ENCODE results near the gene PPIL1. TPM values are rescaled to one million over a fixed set of nuclear protein-coding genes. Genes with fewer than 3 reads are reported as not detected.

PPIL1 gene
- total RNA-seq, 1 experiment from 2014 or later = 87.8 TPM

DNA sequence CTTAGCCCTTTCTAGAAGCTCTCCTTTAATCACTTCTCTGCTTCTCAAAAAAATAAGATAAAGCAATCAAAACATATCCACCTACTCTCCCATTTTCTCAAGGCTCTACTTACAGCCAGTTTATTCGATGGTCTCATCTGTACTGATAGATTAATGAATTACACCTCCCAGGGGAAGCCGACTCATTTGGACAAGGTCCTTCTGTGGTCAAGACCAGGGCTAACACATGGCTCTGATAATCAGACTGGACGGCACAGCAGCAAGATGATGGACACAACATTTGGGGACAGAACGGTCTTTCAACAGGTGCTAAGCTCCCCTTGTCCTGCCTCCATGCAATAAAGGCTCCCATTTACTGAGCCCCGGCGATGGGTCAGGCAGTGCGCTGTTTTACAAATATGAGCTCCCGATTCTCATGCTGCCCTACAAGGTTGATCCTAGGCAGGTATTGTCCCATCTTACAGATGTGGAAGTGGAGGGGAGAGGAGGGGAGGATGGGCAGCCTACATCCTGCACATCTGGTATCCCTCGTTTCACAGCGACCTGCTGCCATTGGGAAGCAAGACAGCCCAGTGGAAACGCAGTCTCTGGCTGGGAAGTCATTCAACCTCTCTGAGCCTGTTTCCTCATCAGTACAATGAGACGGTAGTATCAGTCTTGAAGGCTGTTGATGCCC is 51.0 kb downstream of the PPIL1 start:
- H3K27me3 Mint-ChIP-seq (ENCODE audit: low read depth) = peaks cover 16% of the 10 kb centered on the region
- H3K56ac ChIP-seq (ENCODE audit: insufficient read length, low read depth, low read length) = no peak overlapping the region
- H2BK5ac ChIP-seq (ENCODE audit: insufficient read length, low read length) = no peak overlapping the region
- H3K4me3 Mint-ChIP-seq = no peak overlapping the region
- H3K27ac Mint-ChIP-seq = no peak overlapping the region
- no peak overlapping the region for H3K4me2 ChIP-seq (ENCODE audit: insufficient read depth, insufficient read length, low read length)
- H2BK120ac ChIP-seq (ENCODE audit: low read depth, low read length, poor library complexity, severe bottlenecking) = no peak overlapping the region
- no peak overlapping the region for H2BK15ac ChIP-seq (ENCODE audit: low read depth, low read length)
- H3K4me1 ChIP-seq (ENCODE audit: insufficient read depth, low read length) = no peaks in the 10 kb centered on the region
- no peak overlapping the region for H3K27ac ChIP-seq (ENCODE audit: insufficient read length, low read depth, low read length)
- no peak overlapping the region for H3K9ac ChIP-seq (ENCODE audit: extremely low read depth, insufficient read length, low read length)
- H3T11ph ChIP-seq (ENCODE audit: low read length) = no peak overlapping the region
- no peaks in the 10 kb centered on the region for H3K79me1 ChIP-seq (ENCODE audit: insufficient read depth, low read depth, low read length, poor library complexity, severe bottlenecking)
- H4K20me1 ChIP-seq (ENCODE audit: control insufficient read depth, insufficient read depth, insufficient read length) = no peaks in the 10 kb centered on the region
- H3K4me1 Mint-ChIP-seq = peaks cover 21 to 39% of the 10 kb centered on the region in 2 experiments
- no peak overlapping the region for H3K4ac ChIP-seq (ENCODE audit: low read depth, low read length)
- no peak overlapping the region for H3K23ac ChIP-seq (ENCODE audit: insufficient read length, low read depth, low read length)
- no peaks in the 10 kb centered on the region for H3K9me3 Mint-ChIP-seq
- DNase-seq = no peak
- no peak overlapping the region for H4K91ac ChIP-seq (ENCODE audit: insufficient read length, low read depth, low read length)
- H3K9me3 ChIP-seq (ENCODE audit: control insufficient read depth, low read depth, low read length) = no peaks in the 10 kb centered on the region
- no peaks in the 10 kb centered on the region for H3K23me2 ChIP-seq (ENCODE audit: insufficient read length, low read depth, low read length, poor library complexity, severe bottlenecking)
- no peak overlapping the region for H2AFZ ChIP-seq (ENCODE audit: low read length)
- no peak overlapping the region for H3K18ac ChIP-seq (ENCODE audit: insufficient read length, low read depth, low read length)
- no CpG with 5 or more reads among the region's 12 CpGs for WGBS (ENCODE audit: extremely low coverage, insufficient read length, low lambda C conversion rate)
- no peak overlapping the region for H2AK5ac ChIP-seq (ENCODE audit: insufficient read length, low read length)
- H2BK12ac ChIP-seq (ENCODE audit: insufficient read length, low read depth, low read length) = no peak overlapping the region
- H4K8ac ChIP-seq (replicated peaks; ENCODE audit: insufficient read length, low read depth, low read length) = no peak overlapping the region
- no peak overlapping the region for H4K5ac ChIP-seq (ENCODE audit: insufficient read length, low read depth, low read length)
- H3K36me3 Mint-ChIP-seq (ENCODE audit: insufficient read depth in 1 of 3, low read depth in 3 of 3) = no peaks in the 10 kb centered on the region; a peak in 1 of 7 replicates
- TF ChIP-seq, protein P1, sequence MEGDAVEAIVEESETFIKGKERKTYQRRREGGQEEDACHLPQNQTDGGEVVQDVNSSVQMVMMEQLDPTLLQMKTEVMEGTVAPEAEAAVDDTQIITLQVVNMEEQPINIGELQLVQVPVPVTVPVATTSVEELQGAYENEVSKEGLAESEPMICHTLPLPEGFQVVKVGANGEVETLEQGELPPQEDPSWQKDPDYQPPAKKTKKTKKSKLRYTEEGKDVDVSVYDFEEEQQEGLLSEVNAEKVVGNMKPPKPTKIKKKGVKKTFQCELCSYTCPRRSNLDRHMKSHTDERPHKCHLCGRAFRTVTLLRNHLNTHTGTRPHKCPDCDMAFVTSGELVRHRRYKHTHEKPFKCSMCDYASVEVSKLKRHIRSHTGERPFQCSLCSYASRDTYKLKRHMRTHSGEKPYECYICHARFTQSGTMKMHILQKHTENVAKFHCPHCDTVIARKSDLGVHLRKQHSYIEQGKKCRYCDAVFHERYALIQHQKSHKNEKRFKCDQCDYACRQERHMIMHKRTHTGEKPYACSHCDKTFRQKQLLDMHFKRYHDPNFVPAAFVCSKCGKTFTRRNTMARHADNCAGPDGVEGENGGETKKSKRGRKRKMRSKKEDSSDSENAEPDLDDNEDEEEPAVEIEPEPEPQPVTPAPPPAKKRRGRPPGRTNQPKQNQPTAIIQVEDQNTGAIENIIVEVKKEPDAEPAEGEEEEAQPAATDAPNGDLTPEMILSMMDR (conservative IDR thresholded peaks at IDR 0.05) = no peak
- H2BK20ac ChIP-seq (ENCODE audit: low read depth, low read length, poor library complexity, severe bottlenecking) = no peak overlapping the region
- H3K27me3 ChIP-seq (ENCODE audit: insufficient read depth, low read length) = no peaks in the 10 kb centered on the region
- no peaks in the 10 kb centered on the region for H3K79me2 ChIP-seq (ENCODE audit: insufficient read depth, low read length)
- H3K14ac ChIP-seq (ENCODE audit: insufficient read depth, low read length) = no peak overlapping the region

Data from H9 (cell line).